Measurements from ENCODE around the gene LRP11.
"Not testable (repeated sequence)": the region's sequence is repeated elsewhere in the genome, so short reads cannot be mapped to it uniquely, and the experiment has no call there.

LRP11 gene

DNA sequence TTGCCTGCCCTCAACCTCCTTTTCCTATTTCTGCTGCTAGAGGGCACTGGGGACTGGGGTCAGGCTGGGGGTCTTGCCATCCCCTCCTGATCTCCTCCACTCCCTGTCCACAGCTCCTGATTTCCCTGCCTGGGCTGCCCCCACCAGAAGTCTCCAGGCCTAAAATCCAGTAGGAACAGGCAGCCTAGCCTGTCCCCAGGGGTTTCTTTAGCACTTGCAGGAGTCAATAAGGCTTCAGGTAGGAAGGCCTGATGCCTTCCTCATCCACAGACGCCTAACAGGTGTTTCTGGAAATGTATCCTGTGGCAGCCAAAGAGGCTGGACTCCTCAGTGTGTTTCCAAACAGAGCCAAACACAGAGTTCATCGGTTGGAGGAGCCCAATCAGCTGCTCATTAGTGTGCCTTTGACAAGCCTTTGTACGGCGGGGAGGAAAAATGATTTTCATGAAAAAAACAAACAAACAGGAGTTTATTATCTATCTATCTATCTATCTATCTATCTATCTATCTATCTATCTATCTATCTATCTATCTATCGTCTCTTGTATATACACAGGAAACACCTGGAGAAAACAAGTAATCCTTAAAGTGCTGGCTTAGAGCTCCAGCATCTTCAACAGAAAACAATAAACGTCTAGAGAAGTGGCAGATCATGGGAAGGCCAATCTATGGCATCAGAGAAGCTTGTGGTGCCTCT, 37.4 kb upstream of the LRP11 start:
- DNase-seq (ENCODE audit: insufficient read length, low spot score), result no peak
- FAIRE-seq, result no peak
- TF ChIP-seq POLR2A (IDR thresholded peaks at IDR 0.05; ENCODE audit: low read depth, low read length), result no peak

DNA sequence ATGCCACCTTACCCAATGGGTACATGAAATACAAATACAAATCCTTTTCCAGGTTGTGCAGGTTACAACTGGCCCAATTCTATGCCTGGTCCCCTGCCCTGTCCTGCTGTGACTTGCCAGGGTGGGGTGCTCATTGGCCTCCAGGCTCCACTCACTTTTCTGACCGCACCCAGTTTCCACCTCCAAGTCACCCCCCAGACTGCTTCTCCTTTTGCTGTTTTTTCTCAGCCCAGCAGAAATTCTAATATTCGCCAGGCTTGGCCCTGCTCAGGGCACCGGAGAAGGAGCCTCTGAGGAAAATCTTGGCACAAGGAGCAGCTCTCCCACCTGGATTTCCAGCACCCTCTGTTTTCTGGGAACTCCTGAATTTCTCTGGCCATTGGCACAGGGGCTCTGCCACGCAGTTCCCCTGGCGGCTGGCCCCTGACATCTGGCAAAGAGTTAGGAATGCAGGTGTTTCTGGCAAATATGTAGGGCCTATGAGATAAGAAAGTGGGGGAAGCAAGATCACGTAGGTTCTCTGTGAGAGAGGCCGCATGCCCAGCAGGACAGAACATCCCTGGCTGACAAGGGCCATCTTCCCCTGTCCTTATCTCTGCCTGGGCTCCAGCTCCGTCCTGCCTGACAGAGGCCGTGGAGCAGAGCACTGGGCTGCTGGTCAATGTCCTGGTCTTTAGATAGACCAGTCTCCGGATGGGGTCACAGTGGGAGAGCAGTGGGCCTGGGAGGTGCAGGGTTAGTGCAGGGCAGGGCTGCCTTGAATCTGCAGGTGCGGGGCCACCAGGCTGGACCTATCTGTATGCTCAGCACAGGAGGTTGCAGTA, 36.7 kb upstream of the LRP11 start:
- TF ChIP-seq POLR2A (IDR thresholded peaks at IDR 0.05; ENCODE audit: low read depth, low read length), result no peak
- DNase-seq (ENCODE audit: insufficient read length, low spot score) (no peak), FAIRE-seq (no peak)

DNA sequence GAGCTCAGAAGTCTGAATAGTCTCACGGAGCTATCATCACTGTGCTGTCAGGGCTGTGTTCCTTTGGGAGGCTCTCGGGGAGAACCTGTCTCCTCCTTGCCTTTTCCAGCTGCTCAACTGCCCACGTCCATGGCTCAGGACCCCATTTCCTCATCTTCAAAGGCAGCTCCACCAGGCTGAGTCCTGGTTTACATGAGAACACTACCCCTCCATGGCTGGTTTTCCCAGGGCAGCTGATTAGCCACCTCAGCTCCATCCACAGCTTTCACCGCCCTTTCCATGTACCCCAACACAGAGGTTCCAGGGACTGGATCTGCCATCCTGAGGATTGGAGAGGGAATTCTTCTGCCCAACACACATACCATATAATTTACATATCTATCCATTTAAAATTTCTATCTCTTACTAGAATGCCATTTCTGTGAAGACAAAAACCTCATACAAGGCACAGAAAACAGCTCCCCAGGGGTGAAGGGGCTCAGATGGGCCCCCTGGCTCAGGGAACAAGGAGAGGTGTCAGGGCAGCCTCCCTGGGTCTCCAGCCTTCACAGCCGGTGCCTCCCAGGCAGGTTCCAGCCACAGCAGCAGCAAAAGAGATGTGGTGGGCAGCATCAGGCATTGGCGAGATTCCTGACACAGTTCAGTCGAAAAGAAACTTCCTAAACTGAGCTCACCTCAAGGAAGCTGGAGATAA, 35.9 kb upstream of the LRP11 start:
- TF ChIP-seq POLR2A (IDR thresholded peaks at IDR 0.05; ENCODE audit: low read depth, low read length), result no peak
- DNase-seq (ENCODE audit: insufficient read length, low spot score), result no peak
- no peak for FAIRE-seq

DNA sequence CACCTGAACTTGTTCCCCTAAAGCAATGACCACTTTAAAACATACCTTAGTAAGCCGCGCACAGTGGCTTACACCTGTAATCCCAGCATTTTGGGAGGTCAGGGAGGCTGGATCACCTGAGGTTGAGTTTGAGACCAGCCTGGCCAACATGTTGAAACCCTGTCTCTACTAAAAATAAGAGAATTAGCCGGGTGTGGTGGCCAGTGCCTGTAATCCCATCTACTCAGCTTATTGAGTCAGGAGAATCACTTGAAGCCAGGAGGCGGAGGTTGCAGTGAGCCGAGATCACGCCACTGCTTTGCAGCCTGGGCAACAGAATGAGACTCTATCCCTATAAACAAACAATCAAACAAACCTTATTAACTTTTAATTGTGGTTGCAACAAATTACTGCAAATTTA, 35.3 kb upstream of the LRP11 start:
- FAIRE-seq (no peak), DNase-seq (ENCODE audit: insufficient read length, low spot score) (no peak)
- no peak for TF ChIP-seq POLR2A (IDR thresholded peaks at IDR 0.05; ENCODE audit: low read depth, low read length)

DNA sequence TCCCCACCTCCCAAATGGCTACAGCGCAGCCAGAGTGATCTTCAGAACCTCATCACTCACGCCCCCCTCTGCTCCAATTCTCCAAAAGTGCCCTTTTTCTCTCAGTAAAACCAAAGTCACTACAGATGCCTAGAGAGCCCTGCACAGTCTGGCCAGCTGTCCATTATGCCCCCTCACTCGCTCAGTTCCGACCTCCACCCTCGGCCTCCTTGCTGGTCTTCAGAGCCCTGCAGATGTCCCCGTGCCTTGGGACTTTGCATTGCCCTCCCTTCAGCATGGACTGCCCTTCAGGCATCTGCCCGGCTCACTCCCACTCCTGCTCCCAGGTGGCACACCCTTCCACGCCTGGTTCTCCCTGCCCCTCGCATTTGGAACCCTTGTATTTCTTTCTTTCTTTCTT, 34.8 kb upstream of the LRP11 start:
- no peak for FAIRE-seq
- no peak for DNase-seq (ENCODE audit: insufficient read length, low spot score)
- TF ChIP-seq POLR2A (IDR thresholded peaks at IDR 0.05; ENCODE audit: low read depth, low read length), result no peak

DNA sequence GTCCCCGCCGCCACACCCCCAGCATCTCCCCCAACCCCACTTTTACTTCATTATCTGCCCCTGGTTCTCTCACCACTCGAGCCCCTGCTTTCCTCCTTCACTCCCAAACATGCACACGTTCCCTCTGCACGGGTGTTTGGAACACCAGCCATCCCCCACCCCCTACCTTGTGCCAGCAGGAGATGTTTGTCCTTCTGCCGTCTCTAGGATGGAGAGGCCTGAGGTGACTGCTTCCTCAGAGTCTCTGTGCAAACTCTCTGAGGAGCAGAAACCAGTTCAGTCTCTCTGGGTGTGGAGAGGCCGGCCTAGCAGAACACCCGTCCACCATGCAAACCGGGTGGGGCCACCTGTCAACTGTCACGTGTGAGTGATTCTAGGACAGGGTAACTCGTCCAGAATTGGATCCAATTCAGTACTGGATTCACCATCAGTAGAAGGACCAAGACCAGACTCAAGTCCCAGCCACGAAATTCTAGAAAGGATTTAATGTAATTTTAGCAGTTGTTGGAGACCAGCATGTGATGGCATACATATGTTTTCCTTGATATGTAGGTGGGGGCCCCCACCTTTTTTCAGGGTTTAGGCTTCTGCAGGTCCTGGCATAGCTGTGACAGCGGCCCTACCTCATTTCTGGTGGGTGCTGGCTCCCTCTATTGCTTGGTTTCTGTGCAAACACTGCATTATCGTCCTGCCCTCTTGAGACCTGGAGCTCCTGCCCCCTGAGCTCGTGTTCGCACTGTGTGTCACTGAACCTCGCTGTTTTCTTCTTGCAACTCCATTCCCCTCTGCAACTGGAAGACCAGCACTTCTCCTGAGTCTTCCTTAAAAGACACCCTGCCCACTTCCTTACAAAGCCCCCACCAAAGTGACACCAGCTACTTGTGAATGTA, 33.9 kb upstream of the LRP11 start, which contains the start of gene RAET1E:
TSS of gene RAET1E (minus strand) at position 259 of the 890 bp plus-strand sequence. CDS start 7,212 bp downstream, outside the sequence.
- DNase-seq (ENCODE audit: insufficient read length, low spot score) (no peak), FAIRE-seq (no peak)
- TF ChIP-seq POLR2A (IDR thresholded peaks at IDR 0.05; ENCODE audit: low read depth, low read length), result no peak

DNA sequence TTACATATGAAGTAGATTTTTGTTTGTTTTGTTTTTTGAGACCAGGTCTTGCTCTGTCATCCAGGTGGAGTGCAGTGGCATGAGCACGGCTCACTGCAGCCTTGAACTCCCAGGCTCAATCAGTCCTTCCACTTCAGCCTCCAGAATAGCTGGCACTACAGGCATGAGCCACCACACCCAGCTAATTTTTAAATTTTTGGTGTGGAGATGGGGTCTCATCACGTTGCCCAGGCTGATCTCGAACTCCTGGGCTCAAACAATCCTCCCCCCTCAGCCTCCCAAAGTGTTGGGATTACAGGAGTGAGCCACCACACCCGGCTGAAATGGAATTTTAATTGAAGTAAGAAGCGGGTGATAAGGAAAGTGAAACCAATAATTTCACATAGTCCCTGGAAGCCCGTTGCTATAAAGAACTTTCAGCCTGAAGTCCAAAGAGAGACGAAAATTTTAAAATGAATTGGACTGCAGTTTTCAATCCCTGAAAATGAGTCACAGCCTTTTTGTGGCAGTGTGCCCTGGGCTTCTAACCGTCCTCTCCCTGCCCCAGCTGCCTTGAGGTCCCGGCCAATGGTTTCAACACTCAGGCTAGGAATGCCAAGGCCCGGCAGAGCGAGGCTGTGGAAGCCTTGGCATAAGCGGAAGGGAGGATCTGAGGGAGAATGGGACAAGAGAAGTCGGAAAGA, 33.0 kb upstream of the LRP11 start:
- DNase-seq (ENCODE audit: insufficient read length, low spot score) (peak; percentile 67), FAIRE-seq (no peak)
- no peak for TF ChIP-seq POLR2A (IDR thresholded peaks at IDR 0.05; ENCODE audit: low read depth, low read length)

DNA sequence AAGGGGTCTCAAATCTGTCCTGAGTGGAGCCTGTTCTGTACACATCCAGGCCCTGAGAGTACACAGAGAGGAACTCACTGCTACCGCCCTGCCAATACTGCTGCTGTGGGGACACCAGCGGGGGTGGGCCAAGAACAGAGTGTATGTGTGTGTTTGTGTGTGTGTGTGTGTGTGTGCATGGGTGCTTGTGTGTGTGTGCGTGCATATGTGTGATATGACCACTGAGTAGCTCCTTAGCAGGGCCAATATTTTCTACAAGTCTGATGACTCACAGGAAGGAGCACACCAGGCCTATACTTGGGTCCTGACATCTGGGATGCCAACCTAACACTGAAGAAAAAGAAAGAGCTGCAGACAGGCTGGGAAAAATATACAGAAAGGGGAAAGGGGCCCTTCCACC, 32.3 kb upstream of the LRP11 start:
- DNase-seq (ENCODE audit: insufficient read length, low spot score) (no peak), FAIRE-seq (no peak)
- no peak for TF ChIP-seq POLR2A (IDR thresholded peaks at IDR 0.05; ENCODE audit: low read depth, low read length)

DNA sequence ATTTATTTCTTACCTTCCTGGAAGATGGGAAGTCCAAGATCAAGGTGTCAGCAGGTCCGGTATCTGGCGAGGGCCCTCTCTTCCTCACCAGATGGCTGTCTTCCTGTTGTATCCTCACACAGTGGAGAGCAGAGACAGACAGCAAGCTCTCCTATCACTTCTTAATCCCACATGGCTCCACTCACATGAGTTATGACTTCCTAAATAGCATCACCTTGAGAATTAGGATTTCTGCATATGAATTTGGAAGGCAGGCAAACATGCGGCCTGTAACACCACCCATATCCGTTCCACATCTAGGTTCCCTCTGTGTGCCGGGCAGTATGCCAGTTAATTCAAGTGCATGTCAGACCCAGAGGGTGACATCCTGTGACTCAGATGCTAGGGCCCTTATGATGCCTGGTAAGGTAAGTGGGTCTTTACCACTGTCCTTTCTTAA, 31.7 kb upstream of the LRP11 start:
- peak; percentile 67 for DNase-seq (ENCODE audit: insufficient read length, low spot score)
- TF ChIP-seq POLR2A (IDR thresholded peaks at IDR 0.05; ENCODE audit: low read depth, low read length), result no peak
- peak; percentile 11 for FAIRE-seq

DNA sequence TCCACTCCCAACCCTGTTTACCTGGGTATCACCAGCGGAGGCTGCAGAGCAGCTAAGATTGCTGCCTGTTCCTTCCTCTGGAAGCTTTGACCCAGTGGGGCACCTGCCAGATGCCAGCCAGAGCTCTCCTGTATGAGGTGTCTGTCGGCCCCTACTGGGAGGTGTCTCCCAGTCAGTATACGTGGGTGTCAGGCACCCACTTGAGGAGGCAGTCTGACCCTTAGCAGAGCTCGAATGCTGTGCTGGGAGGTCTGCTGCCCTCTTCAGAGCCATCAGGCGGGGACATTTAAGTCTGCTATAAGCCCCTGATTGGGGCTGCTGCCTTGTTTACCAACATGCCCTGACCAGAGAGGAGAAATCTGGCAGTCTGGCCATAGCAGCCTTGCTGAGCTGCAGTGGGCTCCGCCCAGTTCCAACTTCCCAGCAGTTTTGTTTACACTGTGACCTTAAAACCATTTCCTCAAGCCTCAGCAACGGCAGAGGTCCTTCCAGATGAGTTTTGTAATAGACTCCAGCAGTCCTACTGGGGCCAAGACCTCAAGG, 31.0 kb upstream of the LRP11 start:
- no peak for TF ChIP-seq POLR2A (IDR thresholded peaks at IDR 0.05; ENCODE audit: low read depth, low read length)
- FAIRE-seq (no peak), DNase-seq (ENCODE audit: insufficient read length, low spot score) (no peak)

DNA sequence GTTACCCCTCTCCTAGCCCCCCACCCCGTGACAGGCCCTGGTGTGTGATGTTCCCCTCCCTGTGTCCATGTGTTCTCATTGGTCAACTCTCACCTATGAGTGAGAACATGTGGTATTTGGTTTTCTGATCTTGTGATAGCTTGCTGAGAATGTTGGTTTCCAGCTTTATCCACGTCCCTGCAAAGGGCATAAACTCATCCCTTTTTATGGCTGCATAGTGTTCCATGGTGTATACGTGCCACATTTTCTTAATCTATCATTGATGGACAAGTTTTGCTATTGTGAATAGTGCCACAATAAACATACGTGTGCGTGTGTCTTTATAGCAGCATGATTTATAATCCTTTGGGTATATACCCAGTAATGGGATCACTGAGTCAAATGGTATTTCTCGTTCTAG, 27.7 kb upstream of the LRP11 start:
- not testable (repeated sequence) for FAIRE-seq

DNA sequence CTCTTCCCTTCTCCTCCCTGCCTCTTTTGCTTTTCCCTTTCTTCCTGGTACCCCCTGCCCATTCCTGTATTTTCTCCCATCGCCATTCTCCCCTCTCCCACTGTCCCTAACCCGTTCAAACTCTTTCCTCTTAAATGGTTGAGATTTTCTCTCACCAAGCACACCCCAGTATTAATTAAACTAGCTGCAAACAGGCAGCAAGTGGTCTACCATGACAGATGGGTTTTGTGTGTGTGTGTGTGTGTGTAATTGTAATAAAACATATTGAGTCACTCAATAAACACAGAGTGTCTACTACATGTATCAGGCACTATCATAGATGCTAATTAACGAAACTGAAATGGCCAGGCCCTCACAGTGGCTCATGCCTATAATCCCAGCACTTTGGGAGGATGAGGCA, 27.1 kb upstream of the LRP11 start:
- FAIRE-seq, result no peak
- TF ChIP-seq POLR2A (IDR thresholded peaks at IDR 0.05; ENCODE audit: low read depth, low read length), result no peak
- no peak for DNase-seq (ENCODE audit: insufficient read length, low spot score)

More for the DNA sequence above, 27.7 kb upstream of the LRP11 start:
- DNase-seq (ENCODE audit: insufficient read length, low spot score), result not testable (repeated sequence)

DNA sequence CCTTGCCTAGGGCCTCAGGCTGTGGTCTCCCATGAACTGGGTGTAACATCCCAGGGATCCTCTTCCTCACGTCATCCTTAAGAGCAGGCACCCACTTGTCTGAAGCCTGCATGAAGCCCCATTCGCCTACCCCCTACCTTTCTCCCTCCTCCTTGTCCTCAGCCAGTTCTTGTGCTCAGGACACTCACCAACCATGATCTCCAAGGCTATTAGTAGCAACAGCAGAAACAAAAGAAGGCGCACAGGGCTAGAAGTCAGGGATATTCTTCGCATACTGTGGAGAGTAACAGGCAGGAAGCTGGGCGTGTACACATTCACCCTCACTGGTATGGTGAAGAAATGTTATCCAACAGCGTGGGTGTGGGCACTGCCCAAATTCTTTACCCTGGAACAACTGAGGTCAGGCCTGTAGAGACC, 26.5 kb upstream of the LRP11 start:
- FAIRE-seq, result no peak
- no peak for TF ChIP-seq POLR2A (IDR thresholded peaks at IDR 0.05; ENCODE audit: low read depth, low read length)
- DNase-seq (ENCODE audit: insufficient read length, low spot score), result no peak

All from H54 (cell line).